HL-60 (cell line): Measurements from ENCODE around the gene RIN3.

Experiments used
- GABPA ChIP-seq: IDR thresholded peaks from 2 replicates; pipeline ENCODE4 v1.6.1; 2012; ENCODE audit warnings: low read depth
- POLR2AphosphoS5 ChIP-seq: IDR thresholded peaks from 2 replicates; pipeline ENCODE4 v1.6.1; 2012; ENCODE audit warnings: low read depth
- SPI1 ChIP-seq: IDR thresholded peaks from 2 replicates; pipeline ENCODE4 v1.6.1; 2012; ENCODE audit warnings: low read depth, mild to moderate bottlenecking, borderline replicate concordance
- TF ChIP-seq, protein P1 (sequence below): IDR thresholded peaks from one replicate; pipeline ENCODE4 v1.5.1; 2011; ENCODE audit warnings: low read length, control low read depth, inconsistent platforms; ENCODE audit not compliant: insufficient read depth
- TF ChIP-seq, protein P2 (sequence below): IDR thresholded peaks from 2 replicates; pipeline ENCODE4 v1.6.1; 2012; ENCODE audit warnings: low read depth; ENCODE audit not compliant: insufficient replicate concordance

DNA sequence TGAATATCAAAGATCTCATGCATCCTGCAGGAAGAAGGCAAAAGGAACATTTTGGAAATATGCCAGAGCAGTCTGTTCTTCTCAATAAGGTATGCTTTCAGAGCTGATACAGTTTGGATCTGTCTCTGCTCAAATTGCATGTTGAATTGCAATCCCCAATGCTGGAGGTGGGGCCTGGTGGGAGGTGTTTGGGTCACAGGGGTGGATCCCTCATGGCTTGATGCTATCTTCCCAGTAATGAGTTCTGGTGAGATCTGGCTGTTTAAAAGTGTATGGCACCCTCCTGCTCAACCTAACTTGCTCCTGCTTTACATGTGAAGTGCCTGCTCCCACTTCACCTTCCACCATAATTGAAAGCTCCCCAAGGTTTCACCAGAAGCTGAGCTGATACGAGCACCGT lies 76.6 kb downstream of the RIN3 start:
- TF ChIP-seq, protein P1, sequence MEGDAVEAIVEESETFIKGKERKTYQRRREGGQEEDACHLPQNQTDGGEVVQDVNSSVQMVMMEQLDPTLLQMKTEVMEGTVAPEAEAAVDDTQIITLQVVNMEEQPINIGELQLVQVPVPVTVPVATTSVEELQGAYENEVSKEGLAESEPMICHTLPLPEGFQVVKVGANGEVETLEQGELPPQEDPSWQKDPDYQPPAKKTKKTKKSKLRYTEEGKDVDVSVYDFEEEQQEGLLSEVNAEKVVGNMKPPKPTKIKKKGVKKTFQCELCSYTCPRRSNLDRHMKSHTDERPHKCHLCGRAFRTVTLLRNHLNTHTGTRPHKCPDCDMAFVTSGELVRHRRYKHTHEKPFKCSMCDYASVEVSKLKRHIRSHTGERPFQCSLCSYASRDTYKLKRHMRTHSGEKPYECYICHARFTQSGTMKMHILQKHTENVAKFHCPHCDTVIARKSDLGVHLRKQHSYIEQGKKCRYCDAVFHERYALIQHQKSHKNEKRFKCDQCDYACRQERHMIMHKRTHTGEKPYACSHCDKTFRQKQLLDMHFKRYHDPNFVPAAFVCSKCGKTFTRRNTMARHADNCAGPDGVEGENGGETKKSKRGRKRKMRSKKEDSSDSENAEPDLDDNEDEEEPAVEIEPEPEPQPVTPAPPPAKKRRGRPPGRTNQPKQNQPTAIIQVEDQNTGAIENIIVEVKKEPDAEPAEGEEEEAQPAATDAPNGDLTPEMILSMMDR = no peak
- TF ChIP-seq POLR2AphosphoS5 (no peak), SPI1 (no peak), GABPA (no peak)
- TF ChIP-seq, protein P2, sequence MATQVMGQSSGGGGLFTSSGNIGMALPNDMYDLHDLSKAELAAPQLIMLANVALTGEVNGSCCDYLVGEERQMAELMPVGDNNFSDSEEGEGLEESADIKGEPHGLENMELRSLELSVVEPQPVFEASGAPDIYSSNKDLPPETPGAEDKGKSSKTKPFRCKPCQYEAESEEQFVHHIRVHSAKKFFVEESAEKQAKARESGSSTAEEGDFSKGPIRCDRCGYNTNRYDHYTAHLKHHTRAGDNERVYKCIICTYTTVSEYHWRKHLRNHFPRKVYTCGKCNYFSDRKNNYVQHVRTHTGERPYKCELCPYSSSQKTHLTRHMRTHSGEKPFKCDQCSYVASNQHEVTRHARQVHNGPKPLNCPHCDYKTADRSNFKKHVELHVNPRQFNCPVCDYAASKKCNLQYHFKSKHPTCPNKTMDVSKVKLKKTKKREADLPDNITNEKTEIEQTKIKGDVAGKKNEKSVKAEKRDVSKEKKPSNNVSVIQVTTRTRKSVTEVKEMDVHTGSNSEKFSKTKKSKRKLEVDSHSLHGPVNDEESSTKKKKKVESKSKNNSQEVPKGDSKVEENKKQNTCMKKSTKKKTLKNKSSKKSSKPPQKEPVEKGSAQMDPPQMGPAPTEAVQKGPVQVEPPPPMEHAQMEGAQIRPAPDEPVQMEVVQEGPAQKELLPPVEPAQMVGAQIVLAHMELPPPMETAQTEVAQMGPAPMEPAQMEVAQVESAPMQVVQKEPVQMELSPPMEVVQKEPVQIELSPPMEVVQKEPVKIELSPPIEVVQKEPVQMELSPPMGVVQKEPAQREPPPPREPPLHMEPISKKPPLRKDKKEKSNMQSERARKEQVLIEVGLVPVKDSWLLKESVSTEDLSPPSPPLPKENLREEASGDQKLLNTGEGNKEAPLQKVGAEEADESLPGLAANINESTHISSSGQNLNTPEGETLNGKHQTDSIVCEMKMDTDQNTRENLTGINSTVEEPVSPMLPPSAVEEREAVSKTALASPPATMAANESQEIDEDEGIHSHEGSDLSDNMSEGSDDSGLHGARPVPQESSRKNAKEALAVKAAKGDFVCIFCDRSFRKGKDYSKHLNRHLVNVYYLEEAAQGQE = no peak
